HG02870 (cell line): ENCODE results near the gene MYO10.
"Not testable (repeated sequence)": the region's sequence is repeated elsewhere in the genome, so short reads cannot be mapped to it uniquely, and the experiment has no call there.

Experiments used
- ATAC-seq: cut with Tn5 transposase; IDR thresholded peaks from one replicate; pipeline ENCODE4 v1.9.1; 2021; ENCODE audit warnings: mild to moderate bottlenecking, moderate library complexity; ENCODE audit not compliant: unreplicated experiment

The MYO10 gene

DNA sequence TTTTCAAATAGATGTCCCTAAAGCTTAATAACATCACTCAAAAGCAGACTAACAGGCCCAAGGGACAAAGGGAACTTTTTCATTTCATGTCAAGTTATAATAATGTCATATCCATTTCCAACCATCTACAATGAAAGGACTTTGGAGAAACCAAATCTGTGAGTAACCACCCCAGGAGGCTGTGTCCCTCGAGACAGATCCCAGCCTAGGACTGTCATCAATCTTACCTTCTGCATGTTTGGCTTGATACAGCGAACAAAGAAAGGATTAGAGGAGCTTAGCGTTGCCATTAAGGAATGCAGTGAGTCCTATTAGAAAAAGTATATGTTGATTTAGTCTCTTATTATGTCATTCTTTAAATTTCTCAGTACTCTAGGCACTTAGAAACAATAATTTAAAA, 181.5 kb downstream of the MYO10 start:
- no peak for ATAC-seq

DNA sequence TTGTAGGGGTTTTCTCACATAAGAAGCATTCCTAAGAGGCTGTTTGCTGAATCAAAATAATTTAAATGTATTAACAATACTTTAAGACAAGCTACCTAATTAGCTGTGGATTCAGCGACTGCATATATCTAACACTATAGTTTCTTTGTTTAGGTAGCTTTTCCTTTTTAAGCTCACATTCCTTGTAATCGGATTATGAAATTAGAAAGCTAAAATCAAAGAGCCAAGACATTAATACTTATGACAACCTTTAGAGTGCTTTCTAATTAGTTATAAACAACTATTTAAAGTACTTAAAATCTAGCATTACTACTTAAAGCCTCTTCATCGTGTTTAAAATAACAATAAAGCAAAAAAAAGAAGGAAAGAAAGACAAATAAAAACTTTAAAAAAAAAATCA, 182.0 kb downstream of the MYO10 start:
- ATAC-seq: no peak

DNA sequence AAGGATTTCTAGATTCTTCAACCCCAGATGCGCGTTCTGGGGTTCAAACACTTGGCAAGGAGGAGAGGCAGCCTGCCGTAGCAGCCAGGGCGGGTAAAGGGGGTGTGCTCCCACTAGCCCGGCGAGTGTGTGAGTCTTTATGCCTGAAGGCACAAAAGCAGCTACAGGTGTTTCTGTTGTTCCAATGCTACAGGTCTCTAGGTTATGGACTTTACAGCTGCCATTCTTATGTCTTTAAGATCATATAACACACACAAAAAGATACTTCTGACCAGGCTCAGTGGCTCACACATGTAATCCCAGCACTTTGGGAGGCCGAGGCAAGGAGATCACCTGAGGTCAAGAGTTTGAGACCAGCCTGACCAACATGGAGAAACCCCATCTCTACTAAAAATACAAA, 185.6 kb downstream of the MYO10 start:
- ATAC-seq: no peak

DNA sequence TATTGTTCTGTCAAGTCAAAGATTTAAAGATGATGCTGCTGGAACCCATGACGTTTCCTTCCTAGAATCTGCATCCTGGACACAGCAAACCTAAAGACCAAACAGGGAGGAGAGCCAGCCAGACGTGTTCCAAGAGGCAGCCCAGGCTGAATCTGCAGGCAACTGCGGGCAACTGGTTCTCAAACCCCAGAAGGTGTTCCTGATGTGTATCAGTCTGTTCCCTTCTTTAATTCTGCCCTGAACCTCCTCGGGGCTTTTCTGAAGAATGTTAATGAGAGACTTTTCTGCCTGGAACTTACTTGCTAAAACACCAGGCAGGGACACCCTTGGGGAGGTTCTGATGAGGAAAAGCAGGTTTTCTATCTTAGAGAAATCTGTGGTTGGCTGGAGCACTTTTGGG, 186.5 kb downstream of the MYO10 start:
- ATAC-seq: no peak

DNA sequence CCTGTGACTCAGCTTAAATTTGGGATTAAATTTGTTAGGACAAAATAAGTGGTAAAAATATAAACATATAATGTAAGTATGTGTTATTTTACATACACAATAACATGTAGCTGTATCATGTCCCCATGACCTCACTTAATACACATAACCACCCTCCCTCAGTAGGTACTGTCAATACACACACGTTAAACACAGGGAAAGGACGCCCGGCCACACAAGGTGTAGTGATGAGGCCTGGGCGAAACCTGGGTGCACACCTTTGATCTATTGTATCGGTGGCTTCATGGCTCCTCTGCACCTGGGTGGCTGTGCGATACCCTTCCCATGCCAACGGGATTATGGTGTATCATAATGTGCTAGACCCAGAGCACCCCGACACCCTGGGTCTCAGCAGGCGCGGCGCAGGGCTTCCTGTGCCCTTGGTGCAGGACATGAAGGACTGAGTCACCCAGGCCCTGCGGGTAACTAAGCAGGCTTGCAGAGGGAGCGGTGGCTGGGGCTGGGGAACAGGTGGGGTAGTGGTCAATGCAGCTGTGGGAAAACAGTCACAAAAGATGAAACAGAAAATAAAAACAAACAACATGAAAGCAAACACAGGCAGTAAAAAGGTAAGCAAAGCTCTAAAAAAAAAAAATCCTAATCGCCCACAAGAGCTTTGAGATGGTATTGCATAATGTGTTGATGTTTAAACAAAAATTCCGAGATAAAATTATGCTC, 191.8 kb downstream of the MYO10 start:
- ATAC-seq: no peak

DNA sequence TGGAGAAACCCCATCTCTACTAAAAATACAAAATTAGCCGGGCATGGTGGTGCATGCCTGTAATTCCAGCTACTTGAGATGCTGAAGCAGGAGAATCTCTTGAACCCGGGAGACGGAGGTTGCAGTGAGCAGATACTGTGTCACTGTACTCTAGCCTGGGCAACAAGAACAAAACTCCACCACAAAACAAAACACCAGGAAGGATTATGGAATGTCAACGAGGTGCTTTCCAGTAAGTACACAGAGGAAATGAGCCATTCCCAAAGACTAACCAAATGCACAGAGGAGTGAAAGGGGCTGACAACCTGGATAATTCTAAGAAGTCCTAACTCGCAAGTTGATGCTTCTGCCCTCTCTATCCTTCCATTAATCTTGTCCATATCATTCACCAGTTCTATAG, 193.2 kb downstream of the MYO10 start:
- ATAC-seq: no peak

DNA sequence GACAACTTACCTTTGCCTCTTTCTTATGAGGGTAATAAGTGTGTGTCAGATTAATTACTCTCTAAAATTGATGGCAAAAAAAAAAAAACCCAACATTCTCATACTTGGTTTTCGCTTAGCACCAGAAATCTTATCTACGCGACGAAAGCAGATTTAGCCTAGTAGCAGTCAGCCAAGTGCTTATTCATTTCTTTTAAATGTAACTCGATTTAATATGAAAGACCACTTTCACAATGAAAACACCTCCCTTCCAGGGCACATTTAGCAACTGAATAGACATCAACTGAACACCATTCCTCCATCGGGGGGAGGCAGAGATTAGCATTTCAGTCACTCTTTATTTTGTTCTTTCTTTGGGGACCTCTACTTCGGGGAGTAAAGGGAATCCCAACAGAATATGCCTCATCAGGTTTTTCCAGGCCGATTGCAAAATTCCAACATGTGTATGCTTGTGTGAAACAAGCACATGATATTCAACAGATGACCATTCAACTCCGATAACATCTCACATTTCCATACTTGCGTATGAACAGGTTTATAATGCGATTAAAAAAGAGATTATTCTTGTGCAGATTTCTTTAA, 195.2 kb downstream of the MYO10 start:
- no peak for ATAC-seq

DNA sequence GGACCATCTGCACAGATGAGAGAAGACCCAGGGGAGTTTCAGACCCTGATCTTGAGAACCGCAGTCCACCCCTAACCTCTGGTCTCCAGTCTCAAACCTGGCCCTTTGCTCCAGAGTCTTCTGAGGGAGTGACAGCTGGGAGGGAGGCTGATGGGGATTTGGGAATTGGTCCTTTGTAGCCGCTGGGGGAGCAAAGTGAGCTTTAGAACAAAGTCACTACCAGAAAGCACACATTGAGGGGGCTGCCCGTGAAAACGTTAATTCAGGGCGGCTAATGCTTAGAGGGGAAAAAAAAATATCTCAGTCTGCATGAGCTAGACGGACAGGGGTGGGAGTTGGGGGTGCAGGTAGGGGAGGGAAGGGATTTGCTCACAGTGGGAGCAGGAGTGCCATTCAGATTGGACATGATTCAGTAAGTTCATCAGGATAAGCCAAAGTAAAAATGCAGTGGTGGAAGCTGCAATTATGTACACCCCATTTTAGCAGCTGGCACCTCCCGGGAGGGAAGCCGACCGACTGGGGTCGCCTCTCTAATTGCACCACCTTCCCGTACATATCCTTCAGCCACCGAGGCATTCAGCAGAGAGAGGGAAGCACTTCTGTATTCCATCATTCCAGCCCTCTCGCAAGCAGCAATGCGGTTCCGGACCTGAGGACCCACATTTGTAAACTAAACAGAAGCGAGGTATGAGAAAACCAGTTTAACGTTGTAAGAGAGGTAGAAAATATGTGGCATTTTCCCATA, 195.8 kb downstream of the MYO10 start:
- no peak for ATAC-seq

DNA sequence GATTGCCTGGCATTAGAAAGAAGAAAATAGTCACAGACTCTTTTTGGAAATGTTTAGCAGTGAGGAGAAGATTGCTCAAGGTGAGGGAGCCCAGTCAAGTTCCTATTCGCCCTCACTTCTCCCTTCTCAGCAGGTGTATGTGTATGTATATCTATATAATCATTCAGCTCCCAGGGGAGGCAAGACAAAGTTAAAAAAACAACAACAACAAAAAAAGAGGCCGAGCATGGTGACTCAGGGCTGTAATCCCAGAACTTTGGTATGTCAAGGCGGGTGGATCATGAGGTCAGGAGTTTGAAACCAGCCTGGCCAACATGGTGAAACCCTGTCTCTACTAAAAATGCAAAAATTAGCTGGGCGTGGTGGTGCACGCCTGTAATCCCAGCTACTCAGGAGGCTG, 197.7 kb downstream of the MYO10 start:
- not testable (repeated sequence) for ATAC-seq

DNA sequence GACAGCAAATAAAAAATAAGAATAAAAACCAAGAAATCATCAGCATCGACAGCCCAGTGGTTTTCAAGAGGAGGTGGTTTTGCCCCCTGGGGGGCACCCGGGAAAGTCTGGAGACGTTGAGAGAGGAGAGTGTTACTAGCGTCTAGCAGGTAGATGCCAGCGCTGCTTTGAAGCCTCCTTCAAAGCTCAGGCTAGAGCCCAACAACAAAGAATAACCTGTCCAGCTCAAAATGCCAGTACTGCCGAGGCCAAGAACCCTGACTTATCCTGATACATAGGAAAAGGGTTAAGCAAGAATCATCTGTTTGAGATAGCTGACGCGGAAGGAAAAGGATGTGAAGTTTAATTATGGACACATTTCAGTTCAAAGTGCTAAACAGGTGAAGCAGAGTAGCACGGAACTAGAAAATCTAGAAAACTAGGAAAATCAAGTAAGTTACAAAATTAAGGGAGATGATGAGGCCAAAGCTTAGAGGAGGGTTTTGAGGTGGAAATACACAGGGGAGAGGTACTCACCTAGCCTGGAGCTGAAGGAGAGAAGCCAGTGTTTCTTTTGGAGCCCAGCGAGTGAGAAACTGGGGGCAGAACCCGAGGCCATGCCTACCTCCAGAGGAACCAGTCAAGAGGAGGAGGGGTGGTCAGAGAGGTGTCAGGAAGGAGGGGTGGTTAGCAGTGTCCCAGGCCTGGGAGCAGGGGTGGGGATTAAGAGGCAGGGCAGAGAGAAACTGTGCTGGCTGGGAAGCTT, 198.3 kb downstream of the MYO10 start:
- ATAC-seq: no peak

DNA sequence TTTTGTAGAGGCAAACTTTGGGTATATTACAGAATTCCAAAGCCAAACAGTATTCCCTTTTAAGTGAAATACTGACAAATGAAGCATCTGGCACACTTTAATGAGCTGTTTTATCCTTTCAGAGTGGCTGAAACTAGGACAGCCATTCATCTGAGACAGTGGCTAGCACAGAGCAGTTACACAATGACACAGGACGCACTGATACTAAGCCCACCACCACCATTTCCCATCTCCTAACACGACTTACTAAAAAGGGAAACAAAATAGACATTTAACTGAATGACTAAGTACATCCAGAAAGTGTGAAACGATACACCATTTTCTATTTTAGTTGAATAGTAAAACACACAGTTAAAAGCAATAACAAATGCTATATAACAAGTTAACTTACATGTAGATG, 198.9 kb downstream of the MYO10 start:
- ATAC-seq: no peak

DNA sequence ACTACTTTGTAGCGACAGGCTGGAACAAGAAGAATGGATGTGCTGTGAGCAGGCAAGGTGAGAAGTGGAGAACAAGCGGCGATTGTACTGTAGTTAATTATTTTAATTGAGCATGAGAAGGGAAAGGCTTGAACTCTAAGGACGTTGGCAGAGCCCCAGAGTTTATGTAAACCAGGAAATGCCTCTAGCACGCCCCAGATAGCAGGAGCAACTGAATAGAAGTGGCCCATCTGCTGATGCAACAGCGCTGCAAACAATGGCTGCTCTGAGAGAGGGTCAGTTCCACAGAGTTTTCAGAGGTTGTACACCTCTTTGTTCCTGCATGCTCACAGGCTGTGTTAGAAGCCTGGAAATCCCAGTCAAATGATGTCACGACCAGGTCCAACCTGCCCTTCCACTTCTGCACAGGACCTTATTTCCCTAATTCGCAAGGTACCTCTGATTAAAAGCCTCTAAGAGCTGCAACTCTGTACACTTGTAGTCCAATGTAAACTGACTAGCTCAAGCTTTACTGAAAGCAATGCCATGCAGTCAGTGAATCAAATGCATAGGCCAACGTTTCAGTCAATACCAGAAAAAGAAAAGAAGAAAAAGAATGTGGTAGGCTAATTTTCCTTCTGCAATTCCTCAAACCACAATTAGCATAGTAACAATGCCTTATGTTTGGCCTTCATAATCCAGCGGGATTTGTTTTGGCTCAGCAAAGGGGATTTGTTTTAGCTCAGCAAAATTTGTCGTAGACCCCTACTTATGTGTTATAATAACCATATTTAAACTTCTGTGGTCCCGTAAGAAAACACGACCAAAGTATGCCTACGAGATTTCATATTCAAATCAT, 199.7 kb downstream of the MYO10 start:
- no peak for ATAC-seq

DNA sequence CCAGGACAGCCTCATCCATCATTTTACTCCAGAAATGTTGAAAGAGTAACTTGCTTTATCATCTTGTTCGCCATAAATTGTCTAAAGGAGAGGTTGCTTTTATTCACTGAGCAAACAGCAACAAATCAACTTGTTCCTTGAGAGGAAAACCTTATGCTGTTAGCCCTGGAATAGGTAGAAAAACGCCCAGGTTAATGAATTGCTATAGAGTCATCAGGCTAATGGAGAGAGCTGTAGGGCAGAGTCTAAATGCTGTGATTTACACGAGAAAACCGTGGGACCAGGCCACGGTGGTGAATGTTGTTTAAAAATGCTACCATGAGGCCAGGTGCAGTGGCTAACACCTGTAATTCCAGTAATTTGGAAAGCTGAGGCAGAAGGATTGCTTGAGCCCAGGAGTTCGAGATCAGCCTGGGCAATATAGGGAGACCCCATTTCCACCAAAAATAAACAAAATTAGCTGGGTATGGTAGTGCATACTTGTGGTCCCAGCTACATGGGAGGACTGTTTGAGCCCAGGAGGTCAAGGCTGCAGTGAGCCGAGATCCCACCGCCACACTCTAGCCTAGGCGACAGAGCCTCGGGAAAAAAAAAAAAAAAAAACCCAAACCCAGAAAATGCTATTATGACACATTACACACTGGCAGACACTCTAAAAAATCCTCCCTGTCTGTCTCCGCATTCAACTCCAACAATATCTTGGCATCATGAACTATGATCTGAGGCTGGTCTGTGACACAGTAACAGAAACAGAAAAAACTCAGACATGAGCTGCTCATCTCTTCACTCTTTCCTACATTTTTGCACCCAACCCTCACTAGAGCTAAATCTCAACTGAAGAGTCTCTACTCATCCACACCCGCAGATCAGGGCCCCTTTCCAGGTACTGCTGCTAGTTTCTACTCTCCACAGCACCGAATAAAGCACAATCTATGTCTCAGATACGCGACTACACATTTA, 200.7 kb downstream of the MYO10 start:
- no peak for ATAC-seq

DNA sequence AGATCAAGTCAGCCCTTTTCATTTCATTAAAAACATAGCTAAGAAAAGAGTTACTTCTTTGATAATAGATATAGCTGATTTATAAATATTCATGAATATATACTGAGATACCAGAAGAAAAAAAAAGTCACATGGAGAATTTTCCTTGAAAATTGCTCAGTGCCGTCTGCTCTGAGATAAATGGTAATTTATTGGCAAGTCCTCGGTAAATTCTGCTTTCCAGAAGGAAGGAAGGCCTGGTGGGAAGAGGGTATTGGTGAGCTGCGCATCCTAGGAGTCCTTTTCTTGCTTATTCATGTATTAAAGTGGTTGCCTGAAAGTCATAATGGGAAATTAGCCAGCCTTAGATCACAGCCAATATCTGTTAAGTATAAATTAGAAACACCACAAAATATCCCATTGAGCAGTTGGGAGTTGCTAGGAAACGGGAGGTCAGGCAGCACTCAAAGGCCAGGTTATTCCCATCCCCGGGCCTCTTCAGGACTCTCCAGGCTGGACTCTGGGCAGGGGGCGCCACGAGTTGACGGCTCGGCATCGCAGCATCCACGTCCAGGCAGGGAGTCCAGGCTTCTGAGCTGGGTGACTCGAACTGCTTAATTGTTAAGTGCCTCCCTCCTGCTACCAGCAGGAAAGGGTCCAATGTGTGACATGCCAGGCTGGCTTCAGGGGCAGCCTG, 202.6 kb downstream of the MYO10 start:
- no peak for ATAC-seq

DNA sequence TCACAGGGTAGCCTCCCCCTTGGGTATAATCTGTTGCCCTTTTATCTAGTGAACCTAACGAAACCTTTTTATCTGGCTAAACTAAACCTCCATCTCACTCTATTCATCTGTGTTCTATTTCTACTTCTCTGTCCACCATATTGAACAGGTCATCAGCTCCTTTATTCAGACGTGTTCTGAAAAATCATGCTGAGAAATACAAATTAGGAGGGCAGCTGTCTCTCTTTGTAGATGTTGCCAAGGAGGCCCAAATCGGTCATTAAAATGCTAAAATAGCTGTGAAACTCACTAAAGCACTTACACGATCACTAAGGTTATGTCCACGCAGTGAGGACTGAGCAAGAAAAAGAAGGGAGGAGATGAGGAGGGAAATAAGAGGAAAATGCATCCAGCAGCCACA, 203.7 kb downstream of the MYO10 start:
- no peak for ATAC-seq

DNA sequence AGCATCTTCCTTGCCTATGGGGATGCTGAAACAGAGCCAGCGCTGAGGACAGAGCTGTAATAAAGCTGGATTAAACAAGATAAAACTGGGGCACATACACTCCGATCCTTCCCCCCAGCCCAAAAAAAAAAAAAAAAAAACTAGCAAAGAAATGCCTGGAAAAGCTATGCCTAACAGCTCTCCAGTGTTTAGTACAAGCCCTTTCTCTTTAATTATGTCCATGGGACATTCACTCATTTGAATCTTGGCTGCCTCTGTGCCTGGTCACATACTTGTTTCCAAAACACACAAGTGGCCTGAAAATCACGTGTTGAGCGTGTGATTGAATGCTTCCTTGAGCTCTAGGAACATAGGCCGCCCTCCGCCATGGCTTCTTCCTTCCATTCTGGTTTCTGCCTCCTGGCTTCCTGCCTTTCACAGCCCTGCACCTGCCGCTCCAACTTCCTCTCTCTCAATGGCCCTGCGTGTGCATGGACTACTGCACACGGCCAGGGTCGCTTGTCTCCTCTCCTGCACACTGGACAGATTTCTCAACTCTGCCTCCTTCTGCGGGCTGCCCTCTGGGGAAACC, 208.2 kb downstream of the MYO10 start:
- no peak for ATAC-seq

DNA sequence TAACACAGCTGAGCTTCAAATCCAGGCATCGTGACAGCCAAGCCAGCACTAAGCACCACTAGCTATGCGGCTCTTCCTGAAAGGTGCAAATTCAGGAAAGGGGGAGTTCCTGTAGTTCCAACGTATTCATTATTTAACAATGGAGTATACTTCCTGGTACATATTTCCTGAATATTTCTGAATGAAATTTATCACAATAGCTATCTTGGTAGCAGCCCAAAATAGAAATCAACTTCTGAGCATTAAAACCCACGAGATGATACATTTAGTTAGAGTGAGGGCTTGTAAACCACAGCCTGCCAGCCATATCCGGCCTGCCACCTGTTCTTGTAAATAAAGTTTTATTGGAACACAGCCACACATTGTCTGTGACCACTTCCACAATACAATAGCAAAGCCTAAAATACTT, 209.5 kb downstream of the MYO10 start:
- ATAC-seq: no peak

DNA sequence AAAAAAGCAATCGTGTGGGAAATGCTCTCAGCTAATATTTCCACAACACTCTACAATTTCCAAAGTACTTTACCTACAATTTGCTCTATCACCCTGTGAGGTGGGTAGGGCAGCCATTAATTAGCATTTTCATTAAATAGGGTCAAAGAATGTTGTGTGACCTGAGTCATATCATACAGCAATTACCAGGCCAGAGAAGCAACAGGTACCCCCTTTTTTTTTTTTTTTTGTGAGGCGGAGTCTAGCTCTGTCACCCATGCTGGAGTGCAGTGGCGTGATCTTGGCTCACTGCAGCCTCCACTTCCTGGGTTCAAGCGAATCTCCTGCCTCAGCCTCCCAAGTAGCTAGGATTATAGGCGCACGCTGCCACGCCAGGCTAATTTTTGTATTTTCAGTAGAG, 210.5 kb downstream of the MYO10 start:
- no peak for ATAC-seq

DNA sequence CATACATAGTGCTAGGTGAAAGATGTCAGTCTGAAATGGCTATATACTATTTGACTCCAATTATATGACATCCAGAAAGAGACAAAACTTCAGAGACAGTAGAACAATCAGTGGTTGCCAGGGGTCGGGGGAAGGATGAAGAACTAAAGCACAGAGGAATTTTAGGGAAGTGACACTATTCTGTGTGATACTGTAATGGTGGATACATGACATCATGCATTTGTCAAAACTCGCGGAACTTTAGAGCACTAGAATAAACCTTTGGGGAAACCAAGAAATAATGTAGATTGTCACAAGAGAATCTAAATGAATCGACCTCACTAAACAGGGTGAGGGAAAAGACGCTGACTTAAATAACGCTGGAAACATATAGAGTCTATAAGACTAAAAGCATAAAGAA, 212.3 kb downstream of the MYO10 start:
- no peak for ATAC-seq
